ENCODE data around the gene RMND5B. TPM values are rescaled to one million over a fixed set of nuclear protein-coding genes. Genes with fewer than 3 reads are reported as not detected.

The RMND5B gene
- total and polyA plus RNA-seq, 2 experiments from 2014 or later: 57.2 to 58.8 TPM

- DNase-seq (ENCODE audit: low read depth in 1 of 2, low spot score in 1 of 2): peak in 1 of 2 donors; percentile 50
- Histone ChIP-seq H3K9me3 (ENCODE audit: low read depth) (no peaks in the 10 kb centered on the region), H3K4me3 (peak overlapping the region; percentile 57), H3K4me1 (ENCODE audit: low read depth) (peaks cover 15% of the 10 kb centered on the region), H3K27ac (no peak overlapping the region), H3K36me3 (no peaks in the 10 kb centered on the region), H3K27me3 (no peaks in the 10 kb centered on the region)
- TF ChIP-seq, protein P1, sequence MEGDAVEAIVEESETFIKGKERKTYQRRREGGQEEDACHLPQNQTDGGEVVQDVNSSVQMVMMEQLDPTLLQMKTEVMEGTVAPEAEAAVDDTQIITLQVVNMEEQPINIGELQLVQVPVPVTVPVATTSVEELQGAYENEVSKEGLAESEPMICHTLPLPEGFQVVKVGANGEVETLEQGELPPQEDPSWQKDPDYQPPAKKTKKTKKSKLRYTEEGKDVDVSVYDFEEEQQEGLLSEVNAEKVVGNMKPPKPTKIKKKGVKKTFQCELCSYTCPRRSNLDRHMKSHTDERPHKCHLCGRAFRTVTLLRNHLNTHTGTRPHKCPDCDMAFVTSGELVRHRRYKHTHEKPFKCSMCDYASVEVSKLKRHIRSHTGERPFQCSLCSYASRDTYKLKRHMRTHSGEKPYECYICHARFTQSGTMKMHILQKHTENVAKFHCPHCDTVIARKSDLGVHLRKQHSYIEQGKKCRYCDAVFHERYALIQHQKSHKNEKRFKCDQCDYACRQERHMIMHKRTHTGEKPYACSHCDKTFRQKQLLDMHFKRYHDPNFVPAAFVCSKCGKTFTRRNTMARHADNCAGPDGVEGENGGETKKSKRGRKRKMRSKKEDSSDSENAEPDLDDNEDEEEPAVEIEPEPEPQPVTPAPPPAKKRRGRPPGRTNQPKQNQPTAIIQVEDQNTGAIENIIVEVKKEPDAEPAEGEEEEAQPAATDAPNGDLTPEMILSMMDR (IDR thresholded peaks at IDR 0.05; ENCODE audit: low read depth, low read length): no peak
Observed at GRCh38 chr5:178114325-178115135, 16.3 kb upstream of the RMND5B start.

GRCh38 chr5:178115136-178115813, 15.5 kb upstream of the RMND5B start:
- Histone ChIP-seq H3K4me3 (no peak overlapping the region), H3K27ac (peak overlapping the region; percentile 64), H3K4me1 (ENCODE audit: low read depth) (peaks cover 15% of the 10 kb centered on the region), H3K27me3 (no peaks in the 10 kb centered on the region), H3K36me3 (no peaks in the 10 kb centered on the region), H3K9me3 (ENCODE audit: low read depth) (no peaks in the 10 kb centered on the region)
- DNase-seq (ENCODE audit: low read depth in 1 of 2, low spot score in 1 of 2): no peak
- TF ChIP-seq, protein P1 (IDR thresholded peaks at IDR 0.05; ENCODE audit: low read depth, low read length): no peak

DNA sequence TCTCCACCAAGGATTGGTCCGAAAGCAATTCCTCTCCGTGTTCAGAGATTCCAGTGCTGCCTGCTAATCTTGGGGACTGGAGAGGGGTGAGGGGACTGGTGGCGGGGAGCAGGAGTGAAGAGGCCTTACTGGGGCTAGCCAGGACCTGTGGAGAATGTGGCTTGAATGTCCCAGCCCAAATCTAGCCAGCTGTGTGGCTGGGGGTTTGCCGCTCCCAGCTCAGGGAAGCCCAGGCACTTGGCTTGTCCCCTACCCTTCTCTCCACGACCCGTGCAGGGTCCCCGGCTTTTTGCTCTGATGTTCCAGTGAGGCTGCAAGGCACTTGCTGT, 15.0 kb upstream of the RMND5B start:
- H3K9me3 ChIP-seq (ENCODE audit: low read depth): no peaks in the 10 kb centered on the region
- H3K4me1 ChIP-seq (ENCODE audit: low read depth): peaks cover 15% of the 10 kb centered on the region
- no peak for DNase-seq (ENCODE audit: low read depth in 1 of 2, low spot score in 1 of 2)
- no peaks in the 10 kb centered on the region for H3K27me3 ChIP-seq
- H3K27ac ChIP-seq: peak overlapping the region; percentile 64
- TF ChIP-seq, protein P1 (IDR thresholded peaks at IDR 0.05; ENCODE audit: low read depth, low read length): no peak
- no peaks in the 10 kb centered on the region for H3K36me3 ChIP-seq
- H3K4me3 ChIP-seq: no peak overlapping the region

- DNase-seq (ENCODE audit: low read depth in 1 of 2, low spot score in 1 of 2): peak in 1 of 2 donors; percentile 44
- H3K4me3 ChIP-seq: no peak overlapping the region
- H3K4me1 ChIP-seq (ENCODE audit: low read depth): peaks cover 15% of the 10 kb centered on the region
- no peaks in the 10 kb centered on the region for H3K27me3 ChIP-seq
- H3K27ac ChIP-seq: peak overlapping the region; percentile 64
- TF ChIP-seq, protein P1 (IDR thresholded peaks at IDR 0.05; ENCODE audit: low read depth, low read length): no peak
- H3K9me3 ChIP-seq (ENCODE audit: low read depth): no peaks in the 10 kb centered on the region
- H3K36me3 ChIP-seq: no peaks in the 10 kb centered on the region
Observed at GRCh38 chr5:178116143-178116885, 14.5 kb upstream of the RMND5B start.

GRCh38 chr5:178117923-178118701, 12.7 kb upstream of the RMND5B start:
- no peaks in the 10 kb centered on the region for H3K27me3 ChIP-seq
- no peak overlapping the region for H3K27ac ChIP-seq
- no peak overlapping the region for H3K4me3 ChIP-seq
- H3K9me3 ChIP-seq (ENCODE audit: low read depth): no peaks in the 10 kb centered on the region
- TF ChIP-seq, protein P1 (IDR thresholded peaks at IDR 0.05; ENCODE audit: low read depth, low read length): no peak
- H3K36me3 ChIP-seq: peaks cover 6% of the 10 kb centered on the region
- no peak for DNase-seq (ENCODE audit: low read depth in 1 of 2, low spot score in 1 of 2)
- peaks cover 15% of the 10 kb centered on the region for H3K4me1 ChIP-seq (ENCODE audit: low read depth)
